Sigmoid colon (tissue), 7 donors: ENCODE results near the gene PTPRT. TPM values are rescaled to one million over a fixed set of nuclear protein-coding genes. Genes with fewer than 3 reads are reported as not detected.

Experiments
- DNase-seq: peaks from one replicate; pipeline ENCODE4 v3.0.0-alpha.2; 2019
- H3K27ac ChIP-seq, 4 donors: fragments of 200-600 bp; sonication (generic); one replicate each; pipeline ENCODE4 v1.5.1; 2016 to 2019; ENCODE audit warnings: mild to moderate bottlenecking in 1 of 4
- H3K27me3 ChIP-seq, 3 donors: fragments of 200-600 bp; sonication (generic); one replicate each; pipeline ENCODE4 v1.5.1; 2019; ENCODE audit warnings: mild to moderate bottlenecking in 1 of 3
- H3K36me3 ChIP-seq, 4 donors: fragments of 200-600 bp; sonication (generic); one replicate each; pipeline ENCODE4 v1.5.1; 2016 to 2019
- H3K4me1 ChIP-seq, 4 donors: fragments of 200-600 bp; sonication (generic); one replicate each; pipeline ENCODE4 v1.5.1; 2017 to 2019
- H3K4me3 ChIP-seq, 4 donors: fragments of 200-600 bp; sonication (generic); one replicate each; pipeline ENCODE4 v1.5.1; 2017 to 2019; ENCODE audit warnings: mild to moderate bottlenecking in 2 of 4, moderate library complexity in 1 of 4
- H3K9me3 ChIP-seq, 4 donors: fragments of 200-600 bp in 3 of 4; sonication (generic) in 3 of 4; one replicate each; pipeline versions ENCODE4 v1.5.1 to v1.6.1; 2013 to 2019
- CTCF ChIP-seq, 4 experiments: fragments of 450-650 bp in 3 of 4; fragments of 200-600 bp in 1 of 4; IDR thresholded peaks; one replicate each; pipeline ENCODE4 v1.5.1; 2016 to 2019; ENCODE audit warnings: antibody characterized with exemption in 4 of 4, mild to moderate bottlenecking in 3 of 4, moderate library complexity in 2 of 4
- EP300 ChIP-seq, 4 donors: sonication (generic); formaldehyde crosslinking; IDR thresholded peaks; one replicate each; pipeline ENCODE4 v1.6.1; 2017; ENCODE audit warnings: antibody characterized with exemption in 4 of 4
- POLR2A ChIP-seq, 2 donors: fragments of 450-650 bp; IDR thresholded peaks; one replicate each; pipeline ENCODE4 v1.6.1; 2016; ENCODE audit warnings: antibody characterized with exemption in 2 of 2, mild to moderate bottlenecking in 2 of 2, moderate library complexity in 2 of 2
- POLR2AphosphoS5 ChIP-seq, 4 donors: sonication (generic); formaldehyde crosslinking; IDR thresholded peaks; one replicate each; pipeline ENCODE4 v1.6.1; 2017; ENCODE audit warnings: antibody characterized with exemption in 4 of 4
- WGBS, 2 donors: extraction: QIAGEN DNeasy Blood & Tissue Kit; methylation state at CpG; one replicate each; pipeline ENCODE4 v1.1.7; 2013; 5-methylcytosine and 5-hydroxymethylcytosine counted together
- intact Hi-C: fragments of 100-400 bp; cut with DNase I; formaldehyde crosslinking; loops from one replicate; pipeline ENCODE4 v1.15.1; 2023
- polyA plus RNA-seq, 3 donors: library from polyadenylated mRNA; stranded (reverse); fragments of 200-250 nt; gene quantifications; one replicate each; pipeline ENCODE4 v1.2.3, GENCODE V29; 2013
- total RNA-seq, 4 donors: library from RNA; depleted of rRNA; stranded (reverse); fragments of >200 nt; gene quantifications; one replicate each; pipeline ENCODE4 v1.1.0, GENCODE V29; 2016
- donor health status: healthy with polysubstance abuse.
- donor health status: Bipolar disorder and iron deficiency.
- donor health status: healthy.

PTPRT gene
- total and polyA plus RNA-seq, 7 donors = under 0.01 to 0.41 (median 0.12) TPM; not detected in 3

- 75 to 87% methylated on average over 6 of the region's 6 CpGs for WGBS, 2 donors
These were observed 931.0 kb downstream of the PTPRT start for GRCh38 chr20:42258564-42259302.

GRCh38 chr20:42255821-42256220, 933.9 kb downstream of the PTPRT start:
- Histone ChIP-seq H3K27ac (no peak overlapping the region), H3K9me3 (no peaks in the 10 kb centered on the region), H3K4me1 (no peaks in the 10 kb centered on the region), H3K36me3 (no peaks in the 10 kb centered on the region), H3K4me3 (no peak overlapping the region), H3K27me3 (no peaks in the 10 kb centered on the region)
- no peak for TF ChIP-seq POLR2AphosphoS5 (IDR thresholded peaks at IDR 0.05)
- no peak for TF ChIP-seq CTCF (IDR thresholded peaks at IDR 0.05)
- TF ChIP-seq EP300 (IDR thresholded peaks at IDR 0.05) = no peak
- no peak for TF ChIP-seq POLR2A (IDR thresholded peaks at IDR 0.05)
- no peak for DNase-seq
- intact Hi-C loops = no loop called here
- 82 to 84% methylated on average over 3 of the region's 3 CpGs for WGBS, 2 donors

More at GRCh38 chr20:42258564-42259302, 931.0 kb downstream of the PTPRT start:
- Histone ChIP-seq H3K36me3 (no peaks in the 10 kb centered on the region), H3K9me3 (no peaks in the 10 kb centered on the region), H3K4me3 (no peak overlapping the region), H3K27me3 (no peaks in the 10 kb centered on the region), H3K27ac (no peak overlapping the region), H3K4me1 (no peaks in the 10 kb centered on the region)
- intact Hi-C loops = no loop called here
- TF ChIP-seq POLR2A (IDR thresholded peaks at IDR 0.05) (no peak), EP300 (IDR thresholded peaks at IDR 0.05) (no peak), POLR2AphosphoS5 (IDR thresholded peaks at IDR 0.05) (no peak), CTCF (IDR thresholded peaks at IDR 0.05) (no peak)
- DNase-seq = no peak

- DNase-seq = no peak
- intact Hi-C loops = no loop called here
- H3K27ac ChIP-seq = no peak overlapping the region
- H3K36me3 ChIP-seq = no peaks in the 10 kb centered on the region
- 83 to 92% methylated on average over 2 of the region's 2 CpGs for WGBS, 2 donors
- H3K9me3 ChIP-seq = no peaks in the 10 kb centered on the region
- H3K4me3 ChIP-seq = no peak overlapping the region
- H3K4me1 ChIP-seq = no peaks in the 10 kb centered on the region
- H3K27me3 ChIP-seq = no peaks in the 10 kb centered on the region
- TF ChIP-seq CTCF (IDR thresholded peaks at IDR 0.05) (no peak), EP300 (IDR thresholded peaks at IDR 0.05) (no peak)
These were observed 935.0 kb downstream of the PTPRT start for GRCh38 chr20:42254673-42255072.

- intact Hi-C loops = no loop called here
- 74 to 79% methylated on average over 4 of the region's 4 CpGs for WGBS, 2 donors
- Histone ChIP-seq H3K27ac (no peak overlapping the region), H3K4me3 (no peak overlapping the region), H3K4me1 (no peaks in the 10 kb centered on the region), H3K36me3 (no peaks in the 10 kb centered on the region), H3K27me3 (no peaks in the 10 kb centered on the region), H3K9me3 (no peaks in the 10 kb centered on the region)
- no peak for DNase-seq
- TF ChIP-seq EP300 (IDR thresholded peaks at IDR 0.05) = no peak
- TF ChIP-seq POLR2A (IDR thresholded peaks at IDR 0.05) = no peak
- no peak for TF ChIP-seq CTCF (IDR thresholded peaks at IDR 0.05)
- no peak for TF ChIP-seq POLR2AphosphoS5 (IDR thresholded peaks at IDR 0.05)
These were observed 937.6 kb downstream of the PTPRT start for GRCh38 chr20:42252116-42252515.
